Mammary epithelial cell (primary cell): ENCODE results near the gene TOGARAM2.

ENCODE experiments used
- CTCF ChIP-seq, 2 donors: IDR thresholded peaks in 1 of 2; conservative IDR thresholded peaks in 1 of 2; 2 replicates each; pipeline ENCODE4 v1.5.1; 2011 to 2012; ENCODE audit warnings: inconsistent platforms in 2 of 2, low read length in 2 of 2, mild to moderate bottlenecking in 2 of 2, control low read depth in 1 of 2, low read depth in 1 of 2; ENCODE audit not compliant: insufficient read depth in 1 of 2; ENCODE audit errors: extremely low read depth in 1 of 2
- EZH2 ChIP-seq: IDR thresholded peaks from 2 replicates; pipeline ENCODE4 v1.6.1; 2012; ENCODE audit warnings: low read length, inconsistent platforms, borderline replicate concordance

GRCh38 chr2:29033656-29034055, 52.6 kb downstream of the TOGARAM2 start:
- no peak for TF ChIP-seq CTCF (conservative IDR thresholded peaks at IDR 0.05 in 1 of 2, IDR thresholded peaks at IDR 0.05 in 1 of 2; ENCODE audit: extremely low read depth in 1 of 2, insufficient read depth in 1 of 2, low read depth in 1 of 2, low read length in 2 of 2)
- no peak for TF ChIP-seq EZH2
